ENCODE measurements around the gene CLEC11A. TPM values are rescaled to one million over a fixed set of nuclear protein-coding genes. Genes with fewer than 3 reads are reported as not detected.

Gene CLEC11A
- total and polyA plus RNA-seq, 9 of the 15 experiments (the other 6 are each of a cell fraction or from before 2014, with no cell fraction given): 0.39 to 43.9 (median 3.4) TPM

GRCh38 chr19:50725218-50725910 lies 2.2 kb downstream of the CLEC11A start (continued):
- TF ChIP-seq, protein P1, sequence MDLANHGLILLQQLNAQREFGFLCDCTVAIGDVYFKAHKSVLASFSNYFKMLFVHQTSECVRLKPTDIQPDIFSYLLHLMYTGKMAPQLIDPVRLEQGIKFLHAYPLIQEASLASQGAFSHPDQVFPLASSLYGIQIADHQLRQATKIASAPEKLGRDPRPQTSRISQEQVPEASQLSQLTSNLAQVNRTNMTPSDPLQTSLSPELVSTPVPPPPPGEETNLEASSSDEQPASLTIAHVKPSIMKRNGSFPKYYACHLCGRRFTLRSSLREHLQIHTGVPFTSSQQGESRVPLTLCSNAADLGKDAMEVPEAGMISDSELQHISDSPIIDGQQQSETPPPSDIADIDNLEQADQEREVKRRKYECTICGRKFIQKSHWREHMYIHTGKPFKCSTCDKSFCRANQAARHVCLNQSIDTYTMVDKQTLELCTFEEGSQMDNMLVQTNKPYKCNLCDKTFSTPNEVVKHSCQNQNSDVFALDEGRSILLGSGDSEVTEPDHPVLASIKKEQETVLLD (IDR thresholded peaks at IDR 0.05): no peak
- TF ChIP-seq KDM4B (IDR thresholded peaks at IDR 0.05; ENCODE audit: borderline replicate concordance in 2 of 2, low read depth in 1 of 2) (no peak), ARID4B (CRISPR knock-in tag; IDR thresholded peaks at IDR 0.05) (no peak), ELF2 (CRISPR knock-in tag; IDR thresholded peaks at IDR 0.05) (0 out of 2 replicates have a peak, but pooled peaks have one; percentile 15), BACH1 (tag; IDR thresholded peaks at IDR 0.05) (no peak), ETV1 (tag; conservative IDR thresholded peaks at IDR 0.05; ENCODE audit: low read depth) (no peak), CBX3 (IDR thresholded peaks at IDR 0.05; ENCODE audit: borderline replicate concordance in 1 of 2, low read length in 2 of 2) (no peak), STAT6 (CRISPR knock-in tag; IDR thresholded peaks at IDR 0.05) (no peak; the same call in 1 of the 2 replicates), SAFB2 (IDR thresholded peaks at IDR 0.05; ENCODE audit: borderline replicate concordance, low read depth, low read length, severe bottlenecking) (no peak), KLF13 (tag; IDR thresholded peaks at IDR 0.05; ENCODE audit: borderline replicate concordance, low read depth) (no peak), CAMTA2 (CRISPR knock-in tag; conservative IDR thresholded peaks at IDR 0.05) (no peak), ATF7 (IDR thresholded peaks at IDR 0.05) (0 out of 2 replicates have a peak, but pooled peaks have one; percentile 6), IRF9 (tag; IDR thresholded peaks at IDR 0.05) (no peak), THRA (IDR thresholded peaks at IDR 0.05) (no peak), KAT8 (IDR thresholded peaks at IDR 0.05; ENCODE audit: low read depth) (no peak)
